NCI-H748 (cell line): ENCODE measurements around the gene NHERF2.

ENCODE experiments used
- DNase-seq: peaks from one replicate; lab custom pipeline; 2025; ENCODE audit not compliant: unreplicated experiment; lab: John Stamatoyannopoulos, UW

Gene NHERF2

DNA sequence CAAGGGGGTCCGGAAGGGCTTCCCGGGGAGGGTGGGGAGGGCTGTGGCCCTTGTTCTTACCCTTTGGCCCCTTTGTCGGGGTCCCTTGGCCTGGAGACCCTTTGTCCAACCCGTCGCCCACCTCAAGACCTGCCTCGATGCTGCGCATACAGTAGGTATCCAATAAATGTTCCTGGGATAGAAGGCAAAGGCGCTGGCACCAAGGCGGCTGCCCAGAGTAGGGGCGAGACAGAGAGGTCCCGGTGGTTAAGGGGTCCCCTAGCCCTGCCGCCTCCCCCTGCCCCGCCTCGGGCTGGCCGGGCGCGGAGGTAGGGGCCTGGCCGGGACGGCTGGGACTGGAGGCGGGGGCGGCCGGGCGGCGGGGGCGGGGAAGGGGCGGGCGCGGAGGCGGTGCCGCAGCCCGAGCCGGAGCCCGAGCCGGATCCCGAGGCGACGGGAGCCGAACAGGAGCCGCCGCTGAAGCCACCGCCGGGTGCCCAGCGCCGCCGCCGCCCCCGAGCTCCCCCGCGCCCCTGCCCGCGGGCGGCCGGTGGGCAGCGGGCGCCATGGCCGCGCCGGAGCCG is at the start of gene NHERF2:
NHERF2 (plus strand) TSS at position 442 of the 563 bp plus-strand sequence; CDS start at position 546, 104 bp downstream.
- DNase-seq = peak; percentile 42

DNA sequence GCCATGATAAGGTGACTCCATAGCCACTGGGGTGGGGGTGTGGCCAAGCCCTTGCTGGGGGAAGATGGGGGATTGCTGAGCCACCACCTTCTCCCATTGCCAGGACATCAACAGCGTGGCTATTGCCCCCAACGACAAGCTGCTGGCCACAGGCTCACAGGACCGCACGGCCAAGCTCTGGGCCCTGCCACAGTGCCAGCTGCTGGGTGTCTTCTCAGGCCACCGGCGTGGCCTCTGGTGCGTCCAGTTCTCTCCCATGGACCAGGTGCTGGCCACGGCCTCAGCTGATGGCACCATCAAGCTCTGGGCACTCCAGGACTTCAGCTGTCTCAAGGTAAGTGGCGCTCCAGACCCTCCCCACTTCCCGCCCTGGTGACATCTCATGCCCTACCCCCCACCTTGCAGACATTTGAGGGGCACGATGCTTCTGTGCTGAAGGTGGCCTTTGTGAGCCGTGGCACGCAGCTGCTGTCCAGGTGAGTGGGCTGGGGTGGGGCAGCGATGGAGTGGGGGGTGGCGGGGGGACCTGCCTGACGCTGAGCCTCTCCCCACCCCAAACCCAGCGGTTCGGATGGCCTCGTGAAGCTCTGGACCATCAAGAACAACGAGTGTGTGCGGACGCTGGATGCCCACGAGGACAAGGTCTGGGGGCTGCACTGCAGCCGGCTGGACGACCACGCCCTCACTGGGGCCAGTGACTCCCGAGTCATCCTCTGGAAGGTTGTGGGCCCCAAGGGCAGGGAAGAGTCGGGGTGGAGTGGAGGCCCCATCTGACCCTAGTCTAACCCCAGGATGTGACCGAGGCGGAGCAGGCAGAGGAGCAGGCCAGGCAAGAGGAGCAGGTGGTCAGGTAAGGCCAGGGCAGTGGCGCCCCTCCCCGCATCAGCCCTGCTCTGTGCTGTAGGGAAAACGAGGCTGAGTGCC is 49.5 kb upstream of the NHERF2 start:
- no peak for DNase-seq

DNA sequence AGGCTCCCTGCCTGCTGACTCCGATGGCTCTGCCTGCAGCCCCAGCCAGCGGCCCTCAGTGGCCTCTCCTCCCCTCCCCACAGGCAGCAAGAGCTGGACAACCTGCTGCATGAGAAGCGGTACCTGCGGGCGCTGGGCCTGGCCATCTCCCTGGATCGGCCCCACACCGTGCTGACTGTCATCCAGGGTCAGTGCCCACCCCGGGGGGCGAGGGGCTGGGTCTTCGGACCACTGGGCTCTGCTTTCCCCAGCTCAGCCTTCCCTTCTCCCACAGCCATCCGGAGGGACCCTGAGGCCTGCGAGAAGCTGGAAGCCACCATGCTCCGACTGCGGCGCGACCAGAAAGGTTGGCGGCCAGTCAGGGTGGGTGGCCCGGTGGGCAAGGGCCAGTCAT is 48.8 kb upstream of the NHERF2 start:
- no peak for DNase-seq

DNA sequence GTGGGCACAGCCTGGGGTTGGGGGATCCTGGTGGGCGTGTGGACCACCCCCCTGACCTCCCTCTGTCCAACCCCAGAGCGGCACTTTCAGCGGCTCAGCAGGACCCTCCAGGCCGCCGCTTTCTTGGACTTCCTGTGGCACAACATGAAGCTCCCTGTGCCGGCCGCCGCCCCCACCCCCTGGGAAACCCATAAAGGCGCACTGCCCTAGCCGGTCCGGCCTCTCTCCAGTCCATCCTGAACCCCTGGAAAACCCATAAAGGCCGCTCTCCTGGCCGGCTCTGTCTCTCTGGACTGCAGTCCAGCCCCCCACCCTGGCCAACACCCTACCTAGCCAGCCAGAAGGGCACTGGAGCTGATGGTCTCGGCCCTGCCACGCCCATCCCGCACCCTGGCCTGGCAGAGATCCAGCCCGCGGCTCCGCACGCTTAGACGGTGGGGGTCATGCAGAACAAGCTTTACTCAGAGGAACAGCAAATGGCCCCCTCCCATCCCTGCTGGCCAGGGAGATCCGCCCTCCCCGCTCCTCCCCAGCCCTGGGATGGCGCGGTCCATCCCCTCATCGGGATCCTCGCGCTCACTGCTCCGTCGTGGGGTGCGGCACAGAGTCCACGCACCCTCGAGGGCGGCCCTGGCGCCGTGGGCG is 48.1 kb upstream of the NHERF2 start:
- DNase-seq = no peak

DNA sequence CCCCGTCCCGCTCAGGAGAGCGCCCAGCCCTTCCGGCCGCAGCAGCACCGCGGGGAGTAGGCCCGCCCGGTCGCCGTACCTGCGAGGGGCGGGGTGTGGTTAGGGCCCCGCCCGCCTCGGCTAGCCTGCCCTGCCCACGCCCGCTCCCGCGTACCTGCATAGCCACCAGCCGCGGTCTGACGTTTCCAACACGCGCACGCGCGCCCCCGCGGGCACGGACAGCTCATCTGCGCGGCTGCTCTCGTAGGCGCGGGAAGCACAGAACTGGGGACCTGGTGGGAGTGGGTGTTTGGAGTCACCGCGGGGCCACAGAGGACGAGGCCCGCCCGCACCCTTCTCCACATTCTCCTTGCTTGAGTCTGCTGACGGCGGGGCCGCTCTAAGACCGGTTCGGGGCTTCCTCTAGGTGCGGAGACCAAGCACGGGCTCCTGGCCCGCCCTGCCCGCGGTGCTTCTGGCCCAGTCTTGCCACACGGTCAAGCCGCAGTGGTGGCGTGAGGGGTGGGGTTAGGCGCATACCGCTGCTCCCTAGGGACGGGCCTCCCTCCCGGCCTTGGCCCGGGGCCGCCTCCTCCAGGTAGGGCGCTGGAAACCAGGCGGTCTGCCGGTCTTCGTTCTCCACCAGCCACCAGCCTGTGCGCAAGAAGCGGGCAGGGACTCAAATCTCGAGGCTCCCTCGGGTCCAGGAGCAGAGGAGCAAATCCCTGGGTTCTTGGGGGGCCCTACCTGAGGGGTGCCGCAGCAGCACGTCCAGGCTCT is 47.3 kb upstream of the NHERF2 start:
- peak; percentile 87 for DNase-seq

GRCh38 chr16:1980030-1980769 is 46.5 kb upstream of the NHERF2 start:
- peak; percentile 47 for DNase-seq

DNA sequence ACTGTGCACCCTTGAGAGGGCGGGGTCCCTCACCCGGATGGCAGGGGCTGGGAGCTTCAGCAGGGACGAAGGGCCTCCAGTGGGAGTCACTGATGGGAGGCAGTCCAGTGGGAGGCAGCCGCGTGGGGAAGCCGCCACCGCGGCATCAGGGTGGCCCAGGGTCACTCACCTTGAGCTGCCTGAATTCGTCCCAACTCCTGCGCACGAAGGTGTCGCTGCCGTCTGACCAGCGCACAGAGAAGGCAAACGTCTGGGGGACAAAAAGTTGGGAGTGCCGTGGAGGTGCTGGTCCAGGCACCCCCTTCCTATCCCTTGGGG is 46.0 kb upstream of the NHERF2 start:
- no peak for DNase-seq

DNA sequence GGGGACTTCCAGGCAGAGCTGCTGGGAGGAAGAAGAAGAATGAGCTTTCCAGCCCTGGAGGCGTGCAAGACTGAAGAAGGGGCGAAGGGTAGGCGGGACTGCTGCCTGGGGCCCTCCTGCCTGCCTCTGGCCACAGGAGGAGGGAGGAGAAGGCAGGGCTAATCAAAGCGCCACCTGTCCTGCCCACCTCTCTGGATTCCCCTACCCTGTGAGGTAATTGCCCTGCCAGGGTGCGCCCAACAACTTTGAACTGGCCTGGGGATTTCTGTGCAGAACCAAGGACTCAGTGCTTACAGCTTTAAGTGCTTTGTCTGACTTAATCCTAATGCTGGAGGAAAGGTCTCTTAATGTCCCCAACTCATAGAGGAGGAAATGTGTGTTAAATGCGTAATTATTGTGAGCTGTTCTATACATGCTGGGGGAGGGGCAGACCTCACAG is 45.3 kb upstream of the NHERF2 start, which contains the start of gene NOXO1:
NOXO1 (minus strand) TSS at position 72 of the 439 bp plus-strand sequence. CDS start 290 bp downstream, outside the sequence.
- DNase-seq = no peak

DNA sequence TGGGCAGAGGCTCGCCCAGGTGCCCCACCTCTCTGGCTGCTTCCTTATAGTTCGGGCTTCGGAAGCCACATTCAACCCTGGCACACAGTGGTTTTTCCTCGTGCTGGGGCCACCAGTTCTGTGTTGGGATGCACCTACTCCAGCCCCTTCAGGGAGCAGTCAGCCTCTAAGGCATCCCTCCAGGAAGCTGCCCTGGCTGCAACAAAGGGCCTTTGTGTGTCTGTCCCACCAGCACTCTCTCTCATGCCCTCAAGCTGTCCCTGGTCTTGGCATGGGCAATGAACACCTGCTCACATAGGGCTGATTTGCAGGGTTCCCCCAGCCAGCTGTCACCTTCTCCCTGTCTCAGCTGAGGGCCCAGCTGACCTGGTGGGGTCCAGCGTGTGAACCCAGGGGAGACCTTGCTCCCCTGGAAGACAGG is 44.7 kb upstream of the NHERF2 start:
- no peak for DNase-seq

DNA sequence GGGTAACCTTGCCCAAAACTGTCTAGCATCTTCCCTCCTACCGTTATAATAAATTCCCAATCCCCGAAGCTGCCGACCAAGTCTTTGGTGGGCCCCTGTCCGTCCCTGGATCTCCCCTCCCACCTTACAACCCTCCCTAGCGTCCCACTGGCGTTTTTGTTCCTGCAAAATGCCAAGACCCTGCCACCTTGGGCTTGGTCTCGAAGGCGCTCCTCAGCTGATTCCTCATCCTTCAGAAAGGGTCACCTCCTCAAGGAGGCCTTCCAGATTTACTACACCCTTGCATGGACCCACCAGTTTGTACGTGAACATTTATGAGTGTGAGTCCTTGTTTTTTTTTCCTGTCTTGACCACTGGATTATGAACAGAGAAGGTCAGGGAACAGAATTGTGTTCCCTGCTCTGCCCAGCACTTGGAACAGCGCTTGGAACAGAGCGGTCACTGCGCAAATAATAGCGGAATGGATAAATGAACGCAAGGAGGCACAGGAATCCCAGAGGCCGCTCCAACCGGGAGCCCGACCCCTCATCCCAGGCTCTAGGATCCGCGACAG is 43.6 kb upstream of the NHERF2 start:
- no peak for DNase-seq

DNA sequence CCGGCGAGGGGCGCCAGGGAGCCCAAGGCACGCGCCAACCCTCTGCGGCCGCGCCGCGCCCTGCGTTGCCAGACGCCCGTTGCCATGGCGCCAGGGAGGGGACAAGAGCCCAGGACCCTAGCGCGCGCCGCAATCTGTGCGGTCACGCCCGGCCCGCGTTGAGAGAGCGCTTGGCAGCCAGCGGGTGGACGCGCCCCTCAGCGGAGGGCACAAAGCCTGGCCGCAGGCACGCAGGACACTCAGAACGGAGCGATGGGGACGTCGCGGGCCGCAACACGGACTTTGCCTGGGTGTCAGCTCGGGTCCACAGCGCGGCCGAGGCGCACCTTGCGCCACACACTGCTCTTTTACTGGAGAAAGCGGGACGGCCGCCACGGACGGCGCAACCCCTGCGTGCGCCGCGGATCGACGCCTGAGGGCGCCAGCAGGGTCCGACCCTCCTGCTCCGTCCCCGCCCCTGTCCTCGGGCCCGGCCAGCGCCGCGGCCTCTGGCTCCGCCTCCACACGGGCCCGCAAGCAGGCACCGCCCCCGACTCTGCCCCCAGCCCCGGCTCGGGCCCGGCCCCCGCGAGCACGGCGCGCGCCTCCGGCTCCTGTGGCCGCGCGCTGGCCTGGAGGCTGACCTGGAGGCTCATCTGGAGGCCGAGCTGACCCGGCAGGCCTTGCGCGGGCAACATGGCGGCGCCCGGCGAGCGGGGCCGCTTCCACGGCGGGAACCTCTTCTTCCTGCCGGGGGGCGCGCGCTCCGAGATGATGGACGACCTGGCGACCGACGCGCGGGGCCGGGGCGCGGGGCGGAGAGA is 43.0 kb upstream of the NHERF2 start, which contains the start of gene GFER:
GFER (plus strand) TSS at position 650 of the 803 bp plus-strand sequence; CDS start at position 676, 26 bp downstream.
- peak; percentile 95 for DNase-seq

GRCh38 chr16:1984347-1985225 is 42.1 kb upstream of the NHERF2 start:
- peak; percentile 56 for DNase-seq

DNA sequence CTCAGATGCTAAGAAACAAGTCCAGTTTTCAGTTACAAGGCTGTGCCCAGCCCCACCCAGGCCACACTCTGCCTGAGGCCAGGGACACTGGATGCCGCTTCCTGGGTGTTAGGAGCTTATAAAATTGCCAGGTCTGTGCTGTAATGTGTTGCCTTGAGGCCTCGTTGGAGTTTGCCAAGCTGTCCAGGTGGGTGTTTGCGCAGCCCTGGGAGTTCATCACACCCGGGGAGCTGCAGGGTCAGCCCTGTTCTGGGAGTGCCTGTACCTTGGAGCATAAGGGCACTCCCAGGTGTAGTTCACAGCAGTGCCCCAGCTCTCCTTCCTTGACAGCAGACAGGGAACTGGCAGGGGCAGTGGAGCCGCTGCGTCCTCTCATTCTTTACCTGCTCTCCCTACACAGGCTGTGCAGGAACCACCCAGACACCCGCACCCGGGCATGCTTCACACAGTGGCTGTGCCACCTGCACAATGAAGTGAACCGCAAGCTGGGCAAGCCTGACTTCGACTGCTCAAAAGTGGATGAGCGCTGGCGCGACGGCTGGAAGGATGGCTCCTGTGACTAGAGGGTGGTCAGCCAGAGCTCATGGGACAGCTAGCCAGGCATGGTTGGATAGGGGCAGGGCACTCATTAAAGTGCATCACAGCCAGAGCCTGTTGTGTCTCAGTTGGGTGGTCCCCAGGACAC is 41.1 kb upstream of the NHERF2 start:
- no peak for DNase-seq

DNA sequence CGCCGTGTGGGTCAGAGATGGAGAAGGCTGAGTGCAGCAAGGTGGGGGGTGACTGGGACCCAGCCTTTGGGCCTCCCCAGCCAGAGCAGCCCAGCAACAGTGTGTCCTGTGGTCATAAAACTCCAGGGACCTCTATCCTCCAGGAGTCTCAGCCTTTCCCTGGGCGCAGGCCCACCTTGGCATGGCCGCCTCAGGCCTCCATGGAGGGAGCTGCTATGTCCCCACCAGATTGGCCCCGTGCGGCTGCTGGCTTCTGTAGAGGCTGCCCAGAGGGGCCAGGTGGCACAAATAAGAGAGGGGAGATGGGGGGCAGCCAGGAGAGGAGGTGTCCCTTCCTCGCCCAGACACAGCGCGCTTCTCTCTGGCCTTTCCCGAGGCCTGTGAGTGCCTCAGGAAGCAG is 39.5 kb upstream of the NHERF2 start:
- no peak for DNase-seq

DNA sequence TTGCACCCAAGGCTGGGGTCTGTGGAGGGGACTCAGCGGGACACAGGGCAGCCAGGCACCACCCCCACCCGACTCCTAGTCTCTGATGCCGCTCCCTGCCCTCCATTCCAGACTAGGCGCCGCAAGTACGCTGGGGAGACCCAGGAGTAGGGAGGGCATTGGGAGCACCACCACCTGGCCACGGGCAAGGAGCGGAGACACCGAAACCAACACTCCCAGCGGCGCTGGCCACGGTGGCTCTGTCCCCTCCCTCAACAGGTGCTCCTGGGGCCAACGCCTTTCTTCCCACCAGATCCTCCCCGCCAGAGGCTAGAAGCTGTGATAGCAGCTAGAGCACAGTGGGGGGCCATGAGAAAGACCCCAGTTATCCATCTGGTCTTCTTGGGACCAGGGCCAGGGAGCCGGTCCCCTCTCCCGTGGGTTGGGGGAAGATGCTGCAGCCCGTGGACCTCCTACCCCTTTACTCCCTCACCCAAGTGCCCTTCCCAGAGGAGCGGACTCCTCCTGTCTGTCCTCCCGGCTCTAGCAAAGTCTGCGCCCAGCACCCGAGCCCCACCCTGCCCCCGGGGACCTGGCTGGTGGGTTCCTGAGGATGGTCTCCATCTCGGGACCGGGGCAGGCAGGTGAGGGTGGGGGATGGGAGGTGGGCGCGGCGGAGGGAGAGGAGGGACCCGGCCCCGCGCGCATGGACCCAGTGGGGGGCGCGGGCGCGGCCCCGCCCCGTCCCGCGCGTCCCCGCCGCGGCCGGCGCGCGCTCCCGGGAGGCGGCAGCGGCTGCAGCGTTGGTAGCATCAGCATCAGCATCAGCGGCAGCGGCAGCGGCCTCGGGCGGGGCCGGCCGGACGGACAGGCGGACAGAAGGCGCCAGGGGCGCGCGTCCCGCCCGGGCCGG is 37.2 kb upstream of the NHERF2 start, which contains the start of gene SYNGR3:
SYNGR3 (plus strand) TSS at position 762 of the 892 bp plus-strand sequence. CDS start 133 bp downstream, outside the sequence.
- DNase-seq = peak; percentile 65

DNA sequence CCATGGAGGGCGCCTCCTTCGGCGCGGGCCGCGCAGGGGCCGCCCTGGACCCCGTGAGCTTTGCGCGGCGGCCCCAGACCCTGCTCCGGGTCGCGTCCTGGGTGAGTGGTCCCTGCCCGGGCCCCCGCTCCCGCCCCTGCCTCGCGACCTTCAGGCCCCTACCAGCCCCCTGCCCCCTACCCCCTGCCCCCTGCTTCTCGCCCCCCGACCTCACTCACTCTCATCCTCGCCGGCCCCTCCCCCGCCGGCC is 36.7 kb upstream of the NHERF2 start:
- DNase-seq = no peak
